MV-4-11 (cell line): Measurements from ENCODE around the gene MARK3.

Source experiments
- DNase-seq: peaks from one replicate; lab custom pipeline; 2025; lab: John Stamatoyannopoulos, UW

MARK3 gene

DNA sequence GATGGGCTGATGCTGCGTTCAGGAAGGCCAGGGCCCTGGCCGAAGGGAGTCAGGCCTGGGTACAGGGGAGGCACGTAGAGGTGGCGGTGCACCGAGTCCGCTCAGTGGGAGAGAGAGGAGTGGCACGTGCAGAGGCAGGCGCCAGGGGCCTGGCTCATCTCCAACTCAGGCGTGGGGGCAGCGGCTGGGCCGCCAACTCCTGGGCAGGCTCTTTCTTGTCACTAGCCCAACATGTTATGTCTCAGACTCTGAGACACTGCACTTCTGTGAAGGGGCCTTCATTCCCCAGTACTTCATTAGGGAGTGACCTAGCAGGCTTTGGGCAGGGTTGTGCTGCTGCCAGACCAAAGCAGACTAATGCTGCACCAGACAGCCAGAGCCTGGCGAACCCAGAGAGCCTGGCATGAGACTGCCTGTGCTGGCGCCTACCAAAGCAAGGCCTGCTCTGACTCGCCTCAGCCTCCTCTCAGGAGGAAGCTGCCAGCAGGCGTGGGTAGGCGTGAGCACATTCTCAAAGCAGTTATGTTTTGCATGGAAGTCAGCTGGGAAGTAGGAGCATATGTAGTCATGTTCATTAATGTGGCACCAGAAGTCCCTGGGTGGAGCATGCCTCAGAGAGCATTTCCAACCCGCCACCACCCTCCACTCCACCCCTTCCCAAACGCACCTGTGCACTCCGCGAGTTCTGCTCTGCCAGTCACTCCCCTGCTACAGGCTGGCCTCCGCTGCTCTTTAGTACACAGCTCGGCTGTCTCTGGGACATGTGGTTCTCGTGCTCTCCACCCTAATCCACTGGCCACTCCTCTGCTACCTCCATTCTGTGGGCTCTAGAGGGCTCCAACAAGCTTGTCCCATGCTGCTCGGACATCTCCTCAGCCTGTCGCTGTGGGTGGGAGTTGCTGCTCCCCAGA, 127.7 kb downstream of the MARK3 start:
- peak; percentile 35 for DNase-seq

DNA sequence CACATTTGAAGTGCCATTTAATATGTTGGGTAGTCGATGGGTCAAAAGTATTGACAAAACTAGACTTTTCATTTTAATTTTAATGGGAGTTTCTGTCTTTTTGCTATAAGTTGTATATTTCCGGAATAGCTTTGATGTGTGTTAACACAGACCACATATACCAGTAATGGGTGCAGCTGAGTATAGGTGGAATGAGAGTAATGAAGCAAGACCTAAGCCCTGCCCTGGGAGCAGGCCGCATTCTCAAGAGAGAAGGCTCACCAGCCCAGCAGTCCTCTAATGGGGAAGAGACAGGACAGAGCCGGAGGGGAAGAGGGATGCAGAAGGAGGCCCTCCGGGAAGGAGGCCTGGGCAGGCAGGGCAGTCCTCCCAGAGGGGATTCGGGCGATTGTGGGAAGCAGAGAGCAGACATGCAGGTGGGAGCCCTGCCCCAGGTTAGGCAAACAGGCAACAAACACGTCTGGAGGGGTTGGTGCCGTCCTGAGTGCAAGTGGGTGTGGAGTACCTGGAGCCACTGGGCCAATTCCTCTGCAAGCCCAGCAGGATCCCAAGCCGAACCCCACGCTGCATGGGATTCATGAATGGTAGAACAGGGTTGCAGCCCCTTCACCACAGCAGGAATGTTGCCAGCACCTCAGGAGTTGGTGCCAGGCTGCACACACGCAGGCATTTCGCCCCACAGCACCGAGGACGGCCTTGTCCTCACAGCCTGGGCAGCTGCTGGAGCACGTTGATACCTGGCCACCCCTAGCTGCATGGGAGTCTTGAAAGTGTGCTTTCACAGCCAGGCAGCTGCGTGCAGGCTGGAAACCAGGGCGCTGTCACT, 129.6 kb downstream of the MARK3 start:
- no peak for DNase-seq

DNA sequence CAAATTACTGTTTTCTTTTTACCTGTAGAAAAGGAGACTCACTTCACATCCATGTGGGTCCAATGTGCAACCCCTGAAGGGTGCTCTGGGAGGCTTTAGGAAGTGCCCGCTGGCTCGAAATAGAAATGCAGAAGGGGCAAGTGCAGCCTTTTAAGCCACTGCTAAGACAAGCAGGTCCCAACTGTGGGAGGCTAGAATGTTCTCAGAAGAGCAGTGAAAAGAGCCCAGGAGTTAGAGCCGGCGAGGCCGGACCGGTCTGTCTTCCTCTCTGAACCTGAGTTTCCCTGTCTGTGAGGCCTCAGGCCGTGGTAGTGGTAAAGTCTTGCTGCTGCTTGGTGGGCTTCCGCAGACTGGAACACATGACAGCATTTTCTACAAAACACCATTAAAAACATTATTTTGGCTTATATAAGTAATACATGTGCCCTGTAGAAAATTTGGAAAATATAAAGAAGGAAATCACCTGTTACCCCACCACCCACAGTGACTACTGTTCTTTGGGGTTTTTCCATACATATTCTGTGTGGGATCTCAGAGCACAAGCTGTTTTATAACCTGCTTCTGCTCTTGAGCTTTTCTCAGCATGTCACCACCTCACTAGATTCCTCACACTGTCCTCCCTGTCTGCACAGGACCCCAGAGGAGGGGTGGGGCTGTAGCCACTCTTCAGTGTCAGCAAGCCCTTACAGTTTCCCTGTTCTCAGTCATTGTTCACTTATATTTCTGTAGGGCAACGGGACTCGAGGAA, 131.4 kb downstream of the MARK3 start:
- no peak for DNase-seq

DNA sequence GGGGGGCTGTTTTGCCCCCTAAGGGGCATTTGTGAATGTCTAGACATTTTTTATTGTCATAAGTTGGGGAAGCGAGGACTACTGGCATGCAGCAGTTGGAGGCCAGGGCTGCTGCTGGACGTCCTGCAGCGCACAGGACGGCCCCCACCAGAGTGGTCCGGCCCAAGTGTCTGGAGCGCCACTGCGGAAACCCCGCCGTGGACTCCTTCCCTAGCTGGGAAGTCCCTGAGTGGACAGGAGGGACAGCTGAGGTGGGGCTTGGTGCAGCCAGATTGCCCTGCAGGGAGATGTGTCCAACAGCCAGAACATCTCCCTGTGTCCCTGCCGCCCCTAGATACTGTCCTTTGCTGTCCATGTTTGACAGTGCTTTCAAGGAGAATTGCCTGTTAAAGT, 132.0 kb downstream of the MARK3 start:
- no peak for DNase-seq

DNA sequence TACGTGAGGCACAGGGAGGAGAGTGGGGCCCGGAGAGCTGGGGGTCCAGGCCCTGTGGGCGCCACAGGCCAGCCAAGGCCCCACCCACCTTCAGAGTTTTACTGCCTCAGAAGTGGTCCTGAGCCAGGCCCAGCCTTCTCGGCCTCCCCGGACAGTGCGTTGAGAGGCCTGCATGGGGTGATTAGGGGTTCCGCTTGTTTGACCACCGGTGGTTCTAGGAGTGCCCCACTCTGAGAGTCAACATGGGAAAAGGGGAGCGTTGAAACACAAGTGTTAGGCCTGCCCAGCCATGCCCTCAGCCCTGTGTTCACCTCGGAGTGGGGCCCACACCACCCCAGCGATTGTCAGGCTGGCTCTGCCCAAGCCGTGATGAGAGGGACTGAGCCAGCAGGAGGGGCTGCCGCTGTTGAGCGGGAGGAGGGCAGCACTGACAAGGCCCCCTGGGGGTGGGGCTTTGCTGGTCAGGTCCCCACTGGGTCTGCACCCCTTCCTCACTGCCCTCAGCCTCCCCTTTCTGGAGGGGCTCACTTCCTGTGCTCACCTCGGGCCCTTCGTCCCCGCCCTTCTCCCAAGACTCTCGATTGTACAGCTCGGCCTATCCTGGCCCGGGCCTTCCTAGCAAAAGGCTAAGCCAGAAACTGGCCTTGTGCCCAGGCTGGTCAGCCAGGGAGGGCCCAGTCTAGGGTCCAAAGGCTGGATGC, 132.7 kb downstream of the MARK3 start:
- no peak for DNase-seq

DNA sequence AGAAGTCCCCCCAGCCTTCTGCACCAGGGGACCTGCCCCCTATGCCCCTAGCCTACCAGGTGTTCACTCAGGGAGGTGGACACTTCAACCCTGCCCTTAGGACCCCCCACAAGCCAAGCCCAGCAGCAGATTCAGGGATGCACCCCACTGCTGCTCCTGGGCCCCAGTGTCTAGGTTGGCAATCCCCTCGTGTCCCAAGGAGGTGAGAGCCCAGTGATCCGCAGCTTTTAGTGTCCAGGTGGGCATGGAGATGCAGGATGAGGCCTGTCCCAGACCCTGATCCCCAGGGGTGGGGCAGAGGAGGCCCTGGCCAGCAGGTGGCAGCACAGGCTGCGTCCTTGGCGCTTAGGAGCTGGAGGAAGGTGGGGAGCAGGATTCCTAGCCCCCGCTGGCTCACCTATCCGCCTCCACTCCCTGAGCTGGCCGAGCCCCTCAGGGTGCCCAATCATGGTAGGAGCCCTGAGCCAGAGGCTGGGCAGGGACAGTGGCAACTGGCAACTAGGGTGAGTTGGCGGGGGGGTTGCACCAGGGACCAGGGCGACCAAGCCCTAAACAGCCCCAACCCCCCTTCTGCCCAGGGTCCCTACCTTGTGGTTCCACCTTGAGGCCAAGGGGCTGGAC, 133.3 kb downstream of the MARK3 start:
- DNase-seq: peak; percentile 13

DNA sequence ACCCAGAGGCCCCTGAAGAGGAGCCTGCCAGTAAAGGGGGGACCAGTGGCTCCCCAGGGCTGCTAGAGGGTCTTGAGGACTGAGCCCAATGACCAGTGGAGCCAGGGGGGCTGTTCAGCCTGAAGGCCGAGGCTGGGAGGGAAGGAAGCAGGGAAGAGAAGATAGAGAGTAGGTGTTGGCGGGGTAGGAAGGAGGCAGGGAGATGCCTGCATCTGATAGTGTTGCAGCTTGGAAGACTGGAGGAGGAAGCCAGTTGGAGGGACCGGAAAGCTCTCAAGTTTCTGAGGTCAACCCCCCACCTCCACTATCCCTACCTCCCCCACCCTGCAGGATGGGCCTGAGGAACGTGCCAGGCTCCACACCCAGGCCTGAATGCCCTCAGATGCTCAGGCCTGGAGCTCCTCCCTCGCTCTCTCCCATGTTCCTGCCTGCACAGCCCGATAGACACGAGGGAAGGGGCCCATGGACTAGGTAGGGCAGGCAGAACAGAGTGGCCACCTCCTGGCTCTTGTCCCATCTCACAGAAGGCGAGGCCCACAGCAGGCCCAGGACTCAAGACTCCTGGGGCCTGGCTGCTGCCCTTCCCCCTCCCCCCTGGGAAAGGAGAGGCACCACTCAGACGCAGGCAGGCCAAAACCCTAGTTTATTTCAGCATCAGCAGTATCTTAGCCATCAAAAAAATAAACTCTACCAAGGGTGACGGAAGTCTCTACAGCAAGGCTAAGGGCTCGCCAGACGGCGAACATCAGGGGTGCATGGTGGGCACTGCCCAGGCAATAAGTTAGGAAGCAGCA, 134.0 kb downstream of the MARK3 start:
- no peak for DNase-seq

DNA sequence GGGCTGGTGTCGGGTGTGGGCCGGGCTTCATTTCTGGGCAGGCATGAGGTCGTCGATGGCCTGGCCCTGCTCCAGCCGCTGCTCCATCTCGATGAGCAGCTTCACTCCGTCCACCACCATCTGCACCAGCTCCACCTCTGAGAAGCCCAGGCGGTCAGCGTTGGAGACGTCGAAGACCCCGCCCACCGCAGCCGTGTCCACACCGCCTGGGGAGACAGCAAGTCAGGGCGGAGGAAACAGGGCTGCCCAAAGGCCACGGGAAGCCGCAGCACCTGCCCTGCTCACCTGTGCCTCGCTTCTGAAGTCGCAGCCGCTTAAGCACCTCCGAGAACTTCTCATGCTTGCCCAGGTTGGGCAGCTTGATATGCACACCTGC, 134.6 kb downstream of the MARK3 start:
- no peak for DNase-seq

DNA sequence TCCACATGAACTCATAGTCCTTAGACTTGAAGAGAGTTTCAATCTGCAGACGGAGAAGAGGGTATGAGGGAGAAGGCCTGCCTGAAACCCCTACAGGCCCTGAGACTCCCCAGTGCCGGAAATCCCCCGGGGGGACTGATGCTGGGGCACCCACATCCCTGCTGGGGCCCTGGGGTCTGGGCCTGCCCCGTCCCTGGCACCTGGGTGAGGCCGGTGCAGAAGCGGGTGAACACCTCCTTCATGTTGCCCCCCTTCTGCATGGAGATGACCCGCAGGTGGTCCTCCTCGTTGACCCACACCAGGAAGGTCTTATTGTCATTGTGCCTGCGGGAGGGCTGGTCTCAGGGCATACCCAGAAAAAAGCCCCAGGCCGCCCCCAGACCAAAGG, 135.0 kb downstream of the MARK3 start:
- DNase-seq: no peak

DNA sequence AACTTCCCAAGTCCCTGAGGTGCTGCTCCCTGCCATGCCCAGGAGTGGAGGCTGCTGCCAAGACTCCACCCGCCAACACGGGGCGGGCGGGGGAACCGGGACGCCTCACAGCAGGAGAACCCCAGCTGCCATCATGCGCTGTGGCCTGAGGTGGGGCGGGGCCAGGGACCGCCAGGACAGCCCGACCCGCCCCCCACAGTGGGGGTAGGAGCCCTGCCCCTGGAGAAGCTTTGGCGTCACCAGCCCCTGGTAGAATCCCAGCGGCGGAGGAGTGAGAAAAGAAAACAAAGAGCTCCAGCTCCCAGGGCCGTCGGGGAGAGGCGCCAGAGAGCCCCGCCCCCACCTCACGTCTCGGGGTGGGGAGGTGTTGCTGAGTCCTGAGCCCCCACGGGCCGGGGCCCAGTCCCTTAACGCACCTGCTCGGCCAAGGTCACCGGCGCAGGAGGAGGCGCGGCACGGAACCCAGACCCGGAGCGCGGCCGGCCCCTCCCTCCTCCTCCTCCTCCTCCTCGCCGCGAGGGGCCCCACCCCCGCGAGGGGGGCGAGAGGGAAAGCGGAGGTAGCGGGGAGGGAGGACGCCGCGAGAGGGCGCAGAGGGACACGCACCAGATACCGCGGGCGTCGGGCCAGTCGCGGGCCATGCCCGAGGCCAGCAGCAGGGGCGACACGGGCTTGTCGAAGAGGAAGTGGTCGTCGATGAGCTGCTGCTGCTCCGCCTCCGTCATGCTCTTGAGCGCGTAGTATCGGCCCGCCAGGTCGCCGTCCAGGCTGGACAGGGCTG, 135.6 kb downstream of the MARK3 start:
- DNase-seq: peak; percentile 72

DNA sequence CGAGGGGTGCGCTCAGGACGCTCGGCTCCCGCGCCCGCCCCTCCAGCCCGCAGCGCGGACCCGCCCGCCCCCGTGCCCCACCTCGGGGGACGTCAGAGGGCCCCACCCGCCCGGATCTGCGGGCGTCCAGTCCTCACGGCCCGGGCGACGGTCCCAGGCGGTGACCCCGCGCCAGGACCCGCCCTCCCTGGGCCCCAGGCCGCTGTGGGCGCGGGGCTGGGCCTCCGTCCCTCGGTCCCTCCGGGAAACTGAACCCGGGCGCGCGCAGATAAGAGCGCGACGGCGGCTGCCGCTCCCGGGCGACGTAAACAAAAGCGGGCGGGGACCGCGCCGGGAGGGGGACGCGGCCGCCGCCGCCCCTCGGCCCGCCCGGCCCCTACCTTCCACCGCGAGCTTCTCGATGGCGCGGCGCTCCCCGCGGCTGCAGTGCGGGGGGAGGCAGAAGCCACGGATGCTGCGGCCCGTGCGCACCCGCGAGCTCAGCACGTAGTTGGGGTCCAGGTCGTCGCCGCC, 136.3 kb downstream of the MARK3 start:
- no peak for DNase-seq

DNA sequence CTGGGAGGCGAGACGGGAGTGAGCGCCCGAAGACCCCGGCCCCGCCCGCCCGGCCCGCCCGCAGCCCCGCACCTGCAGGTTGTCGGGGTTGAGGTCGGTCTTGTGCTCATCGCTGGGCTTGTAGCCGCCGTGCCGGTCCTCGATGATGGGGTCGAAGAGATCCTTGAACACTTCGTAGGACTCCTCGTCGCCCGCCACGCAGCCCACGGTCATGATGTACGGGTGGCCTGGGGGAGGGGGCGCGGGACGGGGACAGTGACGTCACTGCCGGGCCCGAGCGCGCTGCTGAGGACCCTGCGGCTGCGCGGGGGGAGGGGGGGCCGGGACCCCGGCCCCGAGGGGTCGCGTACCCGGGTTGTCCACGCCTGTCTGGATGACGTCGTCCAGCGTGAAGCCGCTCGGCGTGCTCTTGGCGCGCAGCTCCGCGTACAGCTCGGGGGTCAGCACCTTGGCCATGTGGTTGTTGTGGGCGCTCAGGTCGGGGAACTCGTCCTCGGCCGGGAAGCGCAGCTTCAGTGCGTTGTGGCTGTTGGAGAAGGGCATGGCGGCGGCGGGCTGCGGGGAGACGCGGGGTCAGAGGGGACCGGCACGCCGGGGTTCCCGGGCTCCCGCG, 136.8 kb downstream of the MARK3 start:
- DNase-seq: no peak

DNA sequence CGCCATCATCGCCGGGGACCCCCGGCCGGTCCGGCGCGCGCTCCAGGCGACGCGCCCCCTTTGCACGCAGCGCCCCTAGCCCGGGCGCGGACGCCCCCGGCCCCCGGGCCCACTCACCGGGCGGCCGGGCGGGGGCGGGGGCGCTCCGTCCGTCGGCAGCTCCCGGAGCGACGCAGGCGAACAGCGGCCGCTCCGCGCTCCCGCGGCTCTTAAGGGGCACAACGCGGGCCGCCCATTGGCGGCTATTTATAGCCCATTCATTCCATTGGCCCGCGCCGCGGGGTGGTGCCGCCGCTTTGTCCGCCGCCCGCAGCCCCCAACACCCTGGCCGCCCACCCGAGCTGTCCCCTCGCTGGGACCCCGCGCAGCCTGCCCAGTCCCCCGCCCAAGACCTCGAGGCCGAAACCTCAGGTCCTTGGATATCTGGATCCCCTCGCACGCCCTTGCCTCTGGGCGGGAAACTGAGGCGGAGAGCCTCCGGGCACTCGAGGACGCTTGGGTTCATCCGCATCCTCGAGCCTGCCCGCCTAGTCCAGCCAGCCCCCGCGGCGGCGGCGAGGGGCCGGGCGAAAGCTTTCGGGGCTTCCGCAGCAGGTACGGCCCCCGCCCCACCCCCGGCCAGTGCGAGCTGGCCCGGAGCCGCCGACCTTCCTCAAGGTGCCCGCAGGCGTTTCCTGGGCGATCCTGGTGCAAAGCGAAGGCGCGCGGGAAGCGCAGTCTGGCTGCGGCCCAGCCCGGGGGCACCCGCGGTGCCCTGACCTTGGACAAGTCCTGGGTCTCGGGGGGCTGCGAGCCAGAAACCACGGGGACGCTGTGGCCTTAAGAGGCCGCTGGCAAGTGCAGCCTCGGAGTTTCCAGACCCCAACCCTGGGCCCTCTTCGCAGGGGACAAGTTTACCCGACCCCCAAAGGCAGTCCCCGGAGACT, 137.7 kb downstream of the MARK3 start, which contains the start of gene CKB:
TSS of gene CKB (minus strand) at position 182 of the 926 bp plus-strand sequence. CDS start 337 bp downstream, outside the sequence.
- no peak for DNase-seq

DNA sequence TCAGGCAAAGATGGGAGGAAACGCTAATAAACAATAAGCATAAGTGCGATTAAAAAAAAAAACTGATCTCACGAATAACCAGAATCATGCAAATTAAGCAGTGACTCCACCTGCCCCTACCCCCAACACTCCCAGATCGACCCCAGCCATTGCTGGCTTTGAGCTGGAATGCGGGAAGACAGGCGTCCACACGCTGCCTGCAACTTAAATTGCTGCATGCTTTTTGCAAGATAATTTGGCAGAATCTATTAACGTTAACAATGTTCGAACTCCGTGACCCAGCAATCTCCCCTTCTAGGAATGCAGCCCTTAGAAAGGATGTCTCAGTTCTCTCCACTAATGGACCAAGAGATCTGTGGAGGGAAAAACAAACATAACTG, 138.3 kb downstream of the MARK3 start:
- DNase-seq: no peak

DNA sequence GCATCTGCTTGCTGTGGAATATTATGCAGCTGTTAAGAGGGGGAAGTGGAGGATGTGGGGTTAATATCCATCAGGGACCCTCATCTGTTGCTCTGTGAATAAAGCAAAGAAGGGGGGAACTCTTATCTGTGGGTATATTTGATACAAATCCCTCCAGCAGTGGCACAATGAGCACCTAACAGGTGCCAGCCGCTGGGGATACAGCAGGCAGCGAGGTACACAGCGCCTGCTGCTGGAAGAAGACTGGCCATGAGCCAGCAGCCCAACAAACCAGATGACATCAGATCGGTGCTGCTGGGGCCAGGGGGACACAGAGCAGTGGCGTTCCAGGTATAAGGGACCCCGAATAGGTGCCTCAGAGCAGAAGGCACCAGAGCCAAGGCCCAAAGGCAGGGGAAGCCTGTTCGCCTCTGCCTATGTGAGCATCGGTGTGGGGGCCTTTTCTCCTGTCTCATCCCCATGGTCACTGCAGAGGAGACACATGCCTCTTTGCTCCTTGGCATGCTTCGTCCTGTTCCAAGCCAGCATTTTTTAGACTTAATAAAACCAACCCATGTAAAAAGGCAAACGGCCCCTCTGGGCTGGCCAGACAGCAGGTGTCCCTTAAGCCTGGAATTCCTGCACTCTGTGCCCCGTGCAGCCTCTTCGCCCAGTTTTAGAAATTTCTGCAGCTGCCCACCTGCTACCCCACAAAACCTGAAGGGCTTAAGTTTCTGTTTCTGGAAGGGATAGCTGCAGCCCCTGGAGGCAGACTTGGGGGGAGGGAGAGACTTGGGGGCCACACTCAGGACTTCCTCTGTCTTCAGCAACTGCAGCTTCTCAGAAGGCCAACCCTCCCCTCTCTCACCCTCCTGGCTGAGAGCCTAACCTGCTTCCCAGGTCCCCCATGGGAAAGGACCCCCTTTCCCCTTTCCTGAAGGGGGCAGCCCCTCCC, 139.1 kb downstream of the MARK3 start:
- DNase-seq: no peak

DNA sequence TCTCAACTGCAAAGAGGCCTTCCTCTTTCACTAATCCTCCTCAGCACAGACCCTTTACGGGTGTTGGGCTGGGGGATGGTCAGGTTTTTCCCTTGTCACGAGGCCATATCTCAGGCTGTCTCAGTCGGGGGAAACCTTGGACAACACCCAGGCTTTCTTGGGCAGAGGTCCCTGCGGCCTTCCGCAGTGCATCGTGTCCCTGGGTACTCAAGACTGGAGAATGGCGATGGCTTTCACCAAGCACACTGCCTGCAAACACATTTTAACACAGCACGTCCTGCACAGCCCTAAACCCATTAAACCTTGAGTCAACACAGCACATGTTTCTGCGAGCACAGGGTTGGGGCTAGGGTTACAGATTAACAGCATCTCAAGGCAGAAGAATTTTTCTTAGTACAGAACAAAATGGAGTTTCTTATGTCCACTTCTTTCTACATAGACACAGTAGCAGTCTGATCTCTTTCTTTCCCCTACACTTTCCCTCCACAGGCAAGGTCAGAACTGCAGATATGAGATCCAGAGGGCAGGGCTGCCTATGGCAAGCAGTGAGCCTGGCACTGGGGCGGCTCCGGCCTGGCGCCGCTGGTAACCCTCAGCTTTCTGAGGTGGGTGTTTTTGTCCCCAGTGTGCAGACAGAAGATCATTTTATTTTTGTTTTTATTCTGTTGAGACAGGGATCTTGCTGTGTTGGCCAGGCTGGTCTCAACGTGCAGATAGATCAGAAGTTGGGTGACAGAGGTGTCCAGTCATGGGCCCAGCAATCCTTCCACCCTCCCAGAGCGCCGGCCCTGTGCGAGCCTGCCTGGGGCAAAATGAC, 140.4 kb downstream of the MARK3 start:
- peak; percentile 22 for DNase-seq
